HepG2 (cell line): ENCODE data around the gene DTD2. TPM values are rescaled to one million over a fixed set of nuclear protein-coding genes. Genes with fewer than 3 reads are reported as not detected.

Experiments used
- CBX1 ChIP-seq: IDR thresholded peaks from one replicate; pipeline ENCODE4 v1.6.1; 2016; ENCODE audit warnings: antibody characterized with exemption, low read depth
- CREBL2 ChIP-seq: sonication (generic); formaldehyde crosslinking; IDR thresholded peaks from 2 replicates; pipeline ENCODE4 v1.8.1; 2023; ENCODE audit warnings: missing genetic modification reagents, mild to moderate bottlenecking, borderline replicate concordance
- EP300 ChIP-seq, 3 experiments: sonication (generic) in 1 of 3; formaldehyde crosslinking in 1 of 3; IDR thresholded peaks; 2 replicates each; pipeline versions ENCODE4 v1.5.1 to v1.6.1; 2011 to 2020; ENCODE audit warnings: low read depth in 2 of 3, low read length in 2 of 3, borderline replicate concordance in 1 of 3, improper control_type of control experiment in 1 of 3, mild to moderate bottlenecking in 1 of 3, missing genetic modification reagents in 1 of 3, moderate library complexity in 1 of 3
- HNF4G ChIP-seq, 2 experiments: sonication (generic) in 1 of 2; formaldehyde crosslinking in 1 of 2; IDR thresholded peaks; 2 replicates each; pipeline versions ENCODE4 v1.4.0 to v1.6.1; 2011 to 2020; ENCODE audit warnings: borderline replicate concordance in 2 of 2, low read depth in 2 of 2, mild to moderate bottlenecking in 2 of 2, low read length in 1 of 2, missing genetic modification reagents in 1 of 2, moderate library complexity in 1 of 2
- HOXD1 ChIP-seq: sonication (generic); formaldehyde crosslinking; IDR thresholded peaks from 2 replicates; pipeline ENCODE4 v1.5.0; 2020; ENCODE audit warnings: missing genetic modification reagents
- KLF15 ChIP-seq: sonication (generic); formaldehyde crosslinking; IDR thresholded peaks from 2 replicates; pipeline ENCODE4 v1.8.1; 2023; ENCODE audit warnings: borderline replicate concordance, mild to moderate bottlenecking, inconsistent platforms, missing genetic modification reagents, mixed read lengths
- POLR2AphosphoS2 ChIP-seq: IDR thresholded peaks from 2 replicates; pipeline ENCODE4 v1.6.1; 2011; ENCODE audit warnings: low read depth, low read length, improper control_type of control experiment
- SALL2 ChIP-seq: sonication (generic); formaldehyde crosslinking; IDR thresholded peaks from 2 replicates; pipeline ENCODE4 v1.8.1; 2023; ENCODE audit warnings: mild to moderate bottlenecking, missing genetic modification reagents, inconsistent platforms
- YEATS2 ChIP-seq: sonication (generic); formaldehyde crosslinking; IDR thresholded peaks from 2 replicates; pipeline ENCODE4 v1.4.0; 2020; ENCODE audit warnings: missing genetic modification reagents, borderline replicate concordance
- ZFP36L1 ChIP-seq: sonication (generic); formaldehyde crosslinking; IDR thresholded peaks from 2 replicates; pipeline ENCODE4 v1.8.0; 2022; ENCODE audit warnings: mild to moderate bottlenecking, missing genetic modification reagents, moderate library complexity
- ZNF83 ChIP-seq: sonication (generic); formaldehyde crosslinking; IDR thresholded peaks from 2 replicates; pipeline ENCODE4 v1.4.0; 2020; ENCODE audit warnings: missing genetic modification reagents, mild to moderate bottlenecking, borderline replicate concordance
- ZSCAN21 ChIP-seq: sonication (generic); formaldehyde crosslinking; IDR thresholded peaks from 2 replicates; pipeline ENCODE4 v1.8.0; 2022; ENCODE audit warnings: mild to moderate bottlenecking, missing genetic modification reagents, moderate library complexity, borderline replicate concordance
- polyA plus RNA-seq, 8 experiments: library from polyadenylated mRNA; depleted of rRNA in 3 of 8; stranded (reverse) in 7 of 8; unstranded in 1 of 8; fragments of >200 nt; fragmentation: Illumina TruSeq in 4 of 8; extraction: Trizol in 4 of 8; gene quantifications; 2 replicates each; pipeline versions ENCODE4 v1.2.1 to v1.2.3, GENCODE V29; 2011 to 2016; ENCODE audit warnings: low read depth in 4 of 8, missing spikeins in 1 of 8, mixed read lengths in 1 of 8; ENCODE audit not compliant: insufficient read depth in 1 of 8
- total RNA-seq, 5 experiments: library from RNA; depleted of rRNA; stranded (reverse); fragments of >200 nt; fragmentation: Illumina TruSeq; extraction: Trizol; gene quantifications; 2 replicates each; pipeline ENCODE4 v1.2.3, GENCODE V29; 2016; ENCODE audit warnings: low read depth in 1 of 5
- TF ChIP-seq, protein P1 (sequence below): sonication (generic); formaldehyde crosslinking; IDR thresholded peaks from 2 replicates; pipeline ENCODE4 v1.4.0; 2020; ENCODE audit warnings: missing genetic modification reagents
- TF ChIP-seq, protein P2 (sequence below): sonication (generic); formaldehyde crosslinking; IDR thresholded peaks from 2 replicates; pipeline ENCODE4 v1.5.1; 2020; ENCODE audit warnings: mild to moderate bottlenecking, missing genetic modification reagents, borderline replicate concordance

DTD2 gene
- total and polyA plus RNA-seq, 2 of the 13 experiments (the other 11 are each of a cell fraction or from before 2014, with no cell fraction given), result 22.3 to 49.8 TPM

DNA sequence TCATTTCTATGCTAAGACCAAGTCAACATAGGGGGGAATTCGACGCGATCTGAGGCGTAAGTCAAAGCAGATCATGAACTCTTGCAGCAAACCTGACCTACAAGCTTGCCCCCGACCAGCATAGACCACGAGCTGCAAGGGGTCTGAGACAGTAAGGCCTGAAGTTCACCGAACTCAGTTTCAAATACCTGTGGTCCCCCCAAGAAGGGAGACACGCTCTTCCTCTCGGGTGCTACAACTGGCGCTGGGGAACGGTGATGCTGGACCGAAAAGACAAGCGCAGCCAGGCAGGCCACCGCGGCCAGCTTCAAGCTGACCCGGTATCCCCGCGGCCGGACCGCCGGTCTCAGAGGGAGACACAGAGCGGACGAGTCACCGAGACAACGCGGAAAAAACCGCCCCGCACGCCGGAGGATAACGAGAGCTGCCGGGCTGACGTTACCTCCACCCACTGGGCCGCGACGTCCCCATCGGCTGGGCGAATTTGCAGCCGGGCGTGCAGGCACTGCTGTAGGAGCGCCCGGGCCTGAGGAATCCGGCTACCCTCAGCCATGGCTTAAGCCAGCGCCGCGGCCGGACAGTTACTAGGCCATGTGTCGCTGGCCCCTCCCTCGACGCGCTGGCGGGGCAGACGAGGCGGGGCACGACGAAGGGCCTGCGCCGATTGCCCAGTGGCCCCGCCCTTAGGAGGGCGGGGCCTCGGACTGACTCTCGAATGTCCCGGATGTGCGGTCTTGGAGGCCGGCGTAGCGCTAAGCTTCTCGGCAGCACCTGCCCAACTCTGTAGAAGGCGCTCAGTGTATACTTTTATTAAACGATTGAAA is at the start of gene DTD2 (continued):
- peak; percentile 16; the same call in 1 of the 2 replicates for TF ChIP-seq HNF4G (IDR thresholded peaks at IDR 0.05; ENCODE audit: borderline replicate concordance, low read depth, low read length)
- TF ChIP-seq HNF4G (CRISPR knock-in tag; IDR thresholded peaks at IDR 0.05; ENCODE audit: borderline replicate concordance, low read depth), result peak; percentile 97
- TF ChIP-seq EP300 (IDR thresholded peaks at IDR 0.05; ENCODE audit: low read depth in 2 of 2, low read length in 2 of 2), result peak; percentile 22 to 60; a peak in 2 of 4 replicates
- TF ChIP-seq EP300 (CRISPR knock-in tag; IDR thresholded peaks at IDR 0.05; ENCODE audit: borderline replicate concordance), result peak; percentile 83
- TF ChIP-seq, protein P1, sequence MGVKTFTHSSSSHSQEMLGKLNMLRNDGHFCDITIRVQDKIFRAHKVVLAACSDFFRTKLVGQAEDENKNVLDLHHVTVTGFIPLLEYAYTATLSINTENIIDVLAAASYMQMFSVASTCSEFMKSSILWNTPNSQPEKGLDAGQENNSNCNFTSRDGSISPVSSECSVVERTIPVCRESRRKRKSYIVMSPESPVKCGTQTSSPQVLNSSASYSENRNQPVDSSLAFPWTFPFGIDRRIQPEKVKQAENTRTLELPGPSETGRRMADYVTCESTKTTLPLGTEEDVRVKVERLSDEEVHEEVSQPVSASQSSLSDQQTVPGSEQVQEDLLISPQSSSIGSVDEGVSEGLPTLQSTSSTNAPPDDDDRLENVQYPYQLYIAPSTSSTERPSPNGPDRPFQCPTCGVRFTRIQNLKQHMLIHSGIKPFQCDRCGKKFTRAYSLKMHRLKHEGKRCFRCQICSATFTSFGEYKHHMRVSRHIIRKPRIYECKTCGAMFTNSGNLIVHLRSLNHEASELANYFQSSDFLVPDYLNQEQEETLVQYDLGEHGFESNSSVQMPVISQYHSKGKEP (CRISPR knock-in tag), result peak; percentile 97
- TF ChIP-seq ZSCAN21 (CRISPR knock-in tag), result peak; percentile 100
- TF ChIP-seq POLR2AphosphoS2, result no peak
- TF ChIP-seq HOXD1 (CRISPR knock-in tag), result peak; percentile 99
- TF ChIP-seq CBX1, result peak; percentile 98
- peak; percentile 90; the same call in 1 of the 2 replicates for TF ChIP-seq KLF15
- TF ChIP-seq, protein P2, sequence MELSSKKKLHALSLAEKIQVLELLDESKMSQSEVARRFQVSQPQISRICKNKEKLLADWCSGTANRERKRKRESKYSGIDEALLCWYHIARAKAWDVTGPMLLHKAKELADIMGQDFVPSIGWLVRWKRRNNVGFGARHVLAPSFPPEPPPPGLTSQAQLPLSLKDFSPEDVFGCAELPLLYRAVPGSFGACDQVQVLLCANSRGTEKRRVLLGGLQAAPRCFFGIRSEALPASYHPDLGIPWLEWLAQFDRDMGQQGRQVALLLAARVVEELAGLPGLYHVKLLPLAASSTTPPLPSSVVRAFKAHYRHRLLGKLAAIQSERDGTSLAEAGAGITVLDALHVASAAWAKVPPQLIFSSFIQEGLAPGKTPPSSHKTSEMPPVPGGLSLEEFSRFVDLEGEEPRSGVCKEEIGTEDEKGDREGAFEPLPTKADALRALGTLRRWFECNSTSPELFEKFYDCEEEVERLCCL, result peak; percentile 99
- peak; percentile 99; the same call in 1 of the 2 replicates for TF ChIP-seq ZFP36L1
- TF ChIP-seq SALL2 (CRISPR knock-in tag), result peak; percentile 100
- TF ChIP-seq CREBL2 (CRISPR knock-in tag), result peak; percentile 96; the same call in 1 of the 2 replicates
- peak; percentile 99 for TF ChIP-seq ZNF83 (CRISPR knock-in tag)
- peak; percentile 99 for TF ChIP-seq YEATS2 (CRISPR knock-in tag)
